HepG2 (cell line): ENCODE measurements around the gene CASP4. TPM values are rescaled to one million over a fixed set of nuclear protein-coding genes. Genes with fewer than 3 reads are reported as not detected.

Source experiments
- ATAC-seq: fragments of 200-7000 bp; cut with Tn5 transposase; 3 replicates; pipeline ENCODE4 v1.9.1; 2020; ENCODE audit warnings: mild to moderate bottlenecking, moderate library complexity
- BruUV-seq: library from RNA; stranded (reverse); fragments of 400-500 nt; replicated peaks from 2 replicates; lab custom pipeline; 2021; lab: Mats Ljungman, UMichigan
- CTCF ChIA-PET: fragments of 300-600 bp; formaldehyde crosslinking; extraction: SDS; loops from one replicate; lab custom pipeline; 2021; ENCODE audit warnings: low total read pairs, inconsistent platforms, low intra/inter-chr PET ratio; lab: Yijun Ruan, JAX
- POLR2A ChIA-PET: fragments of 350-600 bp; sonication (Branson Sonifier 250); formaldehyde crosslinking; loops from one replicate; lab custom pipeline; 2020; ENCODE audit warnings: antibody characterized with exemption, inconsistent platforms; lab: Yijun Ruan, JAX
- DNase-seq: peaks from one replicate; pipeline ENCODE4 v3.0.0-alpha.2; 2015; ENCODE audit warnings: low spot score
- FAIRE-seq: peaks from 3 replicates; lab custom pipeline; 2011; peaks lifted over from hg19 to GRCh38; lab: Jason Lieb, UNC
- H2AFZ ChIP-seq: one replicate; pipeline ENCODE4 v1.6.1; 2011; ENCODE audit warnings: low read length, inconsistent platforms
- H3K27ac ChIP-seq: fragments of 300-600 bp; 3 replicates; pipeline ENCODE4 v1.8.0; 2011; ENCODE audit warnings: mixed run types, mild to moderate bottlenecking, mixed read lengths, low read length, inconsistent platforms; ENCODE audit not compliant: insufficient read depth; ENCODE audit errors: extremely low read length
- H3K27me3 ChIP-seq, 2 experiments: fragments of 200-600 bp in 1 of 2; 2 replicates in 1 of 2; 3 replicates in 1 of 2; pipeline versions ENCODE4 v1.6.0 to v1.8.0; 2011; ENCODE audit warnings: low read length in 2 of 2, mild to moderate bottlenecking in 2 of 2, moderate library complexity in 2 of 2, inconsistent platforms in 1 of 2; ENCODE audit not compliant: insufficient read depth in 2 of 2, control insufficient read depth in 1 of 2
- H3K36me3 ChIP-seq, 2 experiments: fragments of 200-600 bp in 1 of 2; replicated peaks in 1 of 2; 2 replicates in 1 of 2; 3 replicates in 1 of 2; pipeline versions ENCODE4 v1.5.1 to v1.8.0; 2011; ENCODE audit warnings: low read length in 2 of 2, inconsistent platforms in 1 of 2; ENCODE audit not compliant: insufficient read depth in 2 of 2, control insufficient read depth in 1 of 2
- H3K4me1 ChIP-seq: 2 replicates; pipeline ENCODE4 v1.5.1; 2012; ENCODE audit warnings: low read length, inconsistent platforms; ENCODE audit not compliant: insufficient read depth
- H3K4me2 ChIP-seq: 2 replicates; pipeline ENCODE4 v1.6.0; 2011; ENCODE audit warnings: low read depth, low read length, inconsistent platforms
- H3K4me3 ChIP-seq, 3 experiments: fragments of 200-600 bp in 1 of 3; sonication (generic), shearing (Covaris generic) in 1 of 3; replicated peaks in 1 of 3; 2 replicates each; pipeline ENCODE4 v1.5.1; 2011 to 2016; ENCODE audit warnings: low read length in 3 of 3, inconsistent platforms in 2 of 3, low read depth in 2 of 3, mild to moderate bottlenecking in 2 of 3, control low read depth in 1 of 3, mixed read lengths in 1 of 3; ENCODE audit not compliant: insufficient read depth in 1 of 3
- H3K79me2 ChIP-seq: one replicate; pipeline ENCODE4 v1.6.1; 2011; ENCODE audit warnings: low read length, inconsistent platforms; ENCODE audit not compliant: insufficient read depth
- H3K9ac ChIP-seq: 2 replicates; pipeline ENCODE4 v1.6.0; 2011; ENCODE audit warnings: mild to moderate bottlenecking, low read depth, low read length, inconsistent platforms; ENCODE audit not compliant: insufficient read depth
- H3K9me3 ChIP-seq: 2 replicates; pipeline ENCODE4 v1.5.1; 2012; ENCODE audit warnings: mild to moderate bottlenecking, low read length
- H4K20me1 ChIP-seq: 2 replicates; pipeline ENCODE4 v1.6.0; 2011; ENCODE audit warnings: inconsistent platforms, mild to moderate bottlenecking, low read length, moderate library complexity; ENCODE audit not compliant: insufficient read depth
- ATF6 ChIP-seq: sonication (generic); formaldehyde crosslinking; conservative IDR thresholded peaks from 2 replicates; pipeline ENCODE4 v1.4.0; 2020; ENCODE audit warnings: missing genetic modification reagents
- ERF ChIP-seq: IDR thresholded peaks from 2 replicates; pipeline ENCODE4 v1.6.1; 2018; ENCODE audit warnings: missing biosample characterization, missing genetic modification reagents
- GMEB1 ChIP-seq: sonication (generic); formaldehyde crosslinking; IDR thresholded peaks from 2 replicates; pipeline ENCODE4 v1.5.1; 2020; ENCODE audit warnings: missing genetic modification reagents, mild to moderate bottlenecking, borderline replicate concordance
- KDM6A ChIP-seq: IDR thresholded peaks from 2 replicates; pipeline ENCODE4 v1.6.1; 2016; ENCODE audit warnings: low read depth
- MIER3 ChIP-seq: IDR thresholded peaks from 2 replicates; pipeline ENCODE4 v1.6.1; 2016; ENCODE audit warnings: missing compliant biosample characterization, borderline replicate concordance
- SP4 ChIP-seq: sonication (generic); formaldehyde crosslinking; IDR thresholded peaks from 2 replicates; pipeline ENCODE4 v1.8.1; 2023; ENCODE audit warnings: mild to moderate bottlenecking, missing genetic modification reagents
- ZBTB38 ChIP-seq: sonication (generic); formaldehyde crosslinking; IDR thresholded peaks from 2 replicates; pipeline ENCODE4 v1.5.1; 2020; ENCODE audit warnings: mild to moderate bottlenecking, missing genetic modification reagents
- ZMAT3 ChIP-seq: sonication (generic); formaldehyde crosslinking; conservative IDR thresholded peaks from 2 replicates; pipeline ENCODE4 v1.7.0; 2021; ENCODE audit warnings: missing genetic modification reagents
- ZNF451 ChIP-seq: sonication (generic); formaldehyde crosslinking; IDR thresholded peaks from 2 replicates; pipeline ENCODE4 v1.5.0; 2020; ENCODE audit warnings: mild to moderate bottlenecking, missing genetic modification reagents
- ZNF7 ChIP-seq: IDR thresholded peaks from 2 replicates; pipeline ENCODE4 v1.6.1; 2016; ENCODE audit warnings: missing biosample characterization, missing genetic modification reagents
- ZNF850 ChIP-seq: sonication (generic); formaldehyde crosslinking; conservative IDR thresholded peaks from 2 replicates; pipeline ENCODE4 v1.9.0; 2021; ENCODE audit warnings: mild to moderate bottlenecking, missing genetic modification reagents
- WGBS: methylation state at CpG from one replicate; pipeline ENCODE4 v1.1.6; 2017; ENCODE audit warnings: low lambda C conversion rate; 5-methylcytosine and 5-hydroxymethylcytosine counted together
- in situ Hi-C: cut with HindIII; loops from 2 replicates; pipeline ENCODE4 v1.10.0; 2017; ENCODE audit warnings: low pct_unique_long_range_greater_than_20kb; ENCODE audit not compliant: extremely low pct_ligation_motif_present
- intact Hi-C: fragments of 100-400 bp; cut with micrococcal nuclease; formaldehyde crosslinking; loops from one replicate; pipeline ENCODE4 v1.10.0; 2022; ENCODE audit not compliant: unreplicated experiment
- polyA plus RNA-seq, 8 experiments: library from polyadenylated mRNA; depleted of rRNA in 3 of 8; stranded (reverse) in 7 of 8; unstranded in 1 of 8; fragments of >200 nt; fragmentation: Illumina TruSeq in 4 of 8; extraction: Trizol in 4 of 8; gene quantifications; 2 replicates each; pipeline versions ENCODE4 v1.2.1 to v1.2.3, GENCODE V29; 2011 to 2016; ENCODE audit warnings: low read depth in 4 of 8, missing spikeins in 1 of 8, mixed read lengths in 1 of 8; ENCODE audit not compliant: insufficient read depth in 1 of 8
- total RNA-seq, 5 experiments: library from RNA; depleted of rRNA; stranded (reverse); fragments of >200 nt; fragmentation: Illumina TruSeq; extraction: Trizol; gene quantifications; 2 replicates each; pipeline ENCODE4 v1.2.3, GENCODE V29; 2016; ENCODE audit warnings: low read depth in 1 of 5
- TF ChIP-seq, protein P1 (sequence below): sonication (generic); formaldehyde crosslinking; IDR thresholded peaks from 2 replicates; pipeline ENCODE4 v1.8.1; 2022; ENCODE audit warnings: mild to moderate bottlenecking, missing genetic modification reagents
- TF ChIP-seq, protein P2 (sequence below): sonication (generic); formaldehyde crosslinking; IDR thresholded peaks from 2 replicates; pipeline ENCODE4 v1.5.1; 2020; ENCODE audit warnings: mild to moderate bottlenecking, missing genetic modification reagents, borderline replicate concordance

Gene CASP4
- total and polyA plus RNA-seq, 2 of the 13 experiments (the other 11 are each of a cell fraction or from before 2014, with no cell fraction given) = 56.4 to 69.8 TPM

DNA sequence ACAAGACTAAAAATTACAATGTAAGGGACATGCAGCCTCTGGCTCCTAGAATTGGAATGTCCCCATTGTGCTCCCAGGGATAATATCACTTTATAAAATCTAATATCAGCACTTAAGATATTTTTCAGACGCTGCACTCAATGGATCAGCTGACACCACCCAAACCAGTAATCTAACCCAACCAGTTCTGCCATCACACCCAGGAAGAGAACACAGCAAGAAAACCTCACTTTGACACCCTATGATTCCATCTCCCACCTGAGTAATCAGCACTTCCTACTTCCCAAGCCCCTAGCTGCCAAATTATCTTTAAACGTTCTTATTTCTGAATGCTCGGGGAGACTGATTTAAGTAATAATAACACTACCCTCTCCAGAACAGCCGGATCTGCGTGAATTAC is 2.6 kb downstream of the CASP4 start:
- 0 out of 2 replicates have a peak, but pooled peaks cover 8% of the 10 kb centered on the region for H3K9me3 ChIP-seq
- no peak overlapping the region for H3K4me3 ChIP-seq
- intact Hi-C loops (no loop called here), in situ Hi-C loops (no loop called here)
- H4K20me1 ChIP-seq = no peaks in the 10 kb centered on the region
- no TSS peak for BruUV-seq
- H3K4me1 ChIP-seq = peaks cover 33% of the 10 kb centered on the region
- H3K9ac ChIP-seq = no peak overlapping the region
- 96% methylated on average over 5 of the region's 5 CpGs for WGBS
- peaks cover 8% of the 10 kb centered on the region for H3K79me2 ChIP-seq
- no peak overlapping the region for H3K27ac ChIP-seq
- CTCF ChIA-PET = no interaction called here
- no peaks in the 10 kb centered on the region for H3K36me3 ChIP-seq
- DNase-seq = no peak
- H3K4me2 ChIP-seq = no peak overlapping the region
- H3K27me3 ChIP-seq = no peaks in the 10 kb centered on the region; a peak in 1 of 5 replicates
- POLR2A ChIA-PET = no interaction called here
- no peak for ATAC-seq
- no peak overlapping the region for H2AFZ ChIP-seq
- no peak for FAIRE-seq
- TF ChIP-seq GMEB1 (CRISPR knock-in tag) (no peak), MIER3 (CRISPR knock-in tag) (no peak), SP4 (CRISPR knock-in tag) (no peak), ZNF850 (no peak), ZMAT3 (CRISPR knock-in tag) (no peak), ZNF7 (CRISPR knock-in tag) (no peak), ATF6 (CRISPR knock-in tag) (no peak), KDM6A (no peak), ZNF451 (CRISPR knock-in tag) (no peak), ERF (CRISPR knock-in tag) (no peak), ZBTB38 (CRISPR knock-in tag) (no peak)
- TF ChIP-seq, protein P1, sequence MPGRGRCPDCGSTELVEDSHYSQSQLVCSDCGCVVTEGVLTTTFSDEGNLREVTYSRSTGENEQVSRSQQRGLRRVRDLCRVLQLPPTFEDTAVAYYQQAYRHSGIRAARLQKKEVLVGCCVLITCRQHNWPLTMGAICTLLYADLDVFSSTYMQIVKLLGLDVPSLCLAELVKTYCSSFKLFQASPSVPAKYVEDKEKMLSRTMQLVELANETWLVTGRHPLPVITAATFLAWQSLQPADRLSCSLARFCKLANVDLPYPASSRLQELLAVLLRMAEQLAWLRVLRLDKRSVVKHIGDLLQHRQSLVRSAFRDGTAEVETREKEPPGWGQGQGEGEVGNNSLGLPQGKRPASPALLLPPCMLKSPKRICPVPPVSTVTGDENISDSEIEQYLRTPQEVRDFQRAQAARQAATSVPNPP (CRISPR knock-in tag) = no peak
- TF ChIP-seq, protein P2, sequence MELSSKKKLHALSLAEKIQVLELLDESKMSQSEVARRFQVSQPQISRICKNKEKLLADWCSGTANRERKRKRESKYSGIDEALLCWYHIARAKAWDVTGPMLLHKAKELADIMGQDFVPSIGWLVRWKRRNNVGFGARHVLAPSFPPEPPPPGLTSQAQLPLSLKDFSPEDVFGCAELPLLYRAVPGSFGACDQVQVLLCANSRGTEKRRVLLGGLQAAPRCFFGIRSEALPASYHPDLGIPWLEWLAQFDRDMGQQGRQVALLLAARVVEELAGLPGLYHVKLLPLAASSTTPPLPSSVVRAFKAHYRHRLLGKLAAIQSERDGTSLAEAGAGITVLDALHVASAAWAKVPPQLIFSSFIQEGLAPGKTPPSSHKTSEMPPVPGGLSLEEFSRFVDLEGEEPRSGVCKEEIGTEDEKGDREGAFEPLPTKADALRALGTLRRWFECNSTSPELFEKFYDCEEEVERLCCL (CRISPR knock-in tag) = no peak
- TF ChIP-seq, all 625 proteins: peak for 0
